Measurements from ENCODE around the gene JPT1. TPM values are rescaled to one million over a fixed set of nuclear protein-coding genes. Genes with fewer than 3 reads are reported as not detected.
A peak's percentile ranks its signal among the peaks of the same experiment; 100 is the strongest.

Gene JPT1
- total and polyA plus RNA-seq, 2 experiments from 2014 or later = 278 to 903 TPM

DNA sequence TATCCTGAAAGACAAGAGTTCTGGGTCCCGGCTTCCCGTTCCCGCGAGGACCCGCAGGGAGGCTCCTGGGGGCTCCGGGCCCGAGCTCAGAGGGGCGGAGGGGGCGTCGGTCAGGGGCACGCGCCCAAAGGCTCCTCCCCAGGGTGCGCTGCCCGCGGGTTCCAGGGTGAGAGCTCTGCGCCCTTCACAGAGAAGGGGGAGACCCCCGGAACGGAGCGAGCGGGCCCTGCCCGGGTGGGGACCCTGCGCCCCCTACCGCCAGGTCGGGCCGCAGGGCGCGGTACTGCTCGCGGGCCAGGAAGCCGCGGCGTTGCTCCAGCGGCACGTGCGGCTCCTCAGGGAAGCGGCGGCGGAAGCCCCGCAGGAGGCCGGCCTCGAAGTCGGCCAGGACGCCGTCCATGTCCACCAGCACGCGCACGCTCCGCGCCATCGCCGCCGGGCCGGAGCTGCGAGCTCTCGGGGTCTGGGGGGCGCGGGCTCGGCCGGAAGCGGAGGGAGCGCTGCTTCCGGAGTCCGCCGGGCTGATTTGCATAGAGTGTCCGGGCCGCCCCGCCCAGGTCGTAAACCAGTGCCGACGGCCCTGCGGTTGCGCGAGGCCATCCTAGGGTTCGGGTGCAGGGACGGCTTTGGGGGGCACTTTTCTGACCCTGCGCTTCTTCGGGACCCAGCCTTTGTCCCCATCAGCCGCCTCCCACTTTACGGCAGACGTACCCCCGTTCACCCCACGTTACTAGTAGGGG is 22.9 kb downstream of the JPT1 start, which contains the start of gene NT5C:
NT5C (minus strand) TSS at position 465 of the 740 bp plus-strand sequence; CDS start at position 430, 35 bp downstream.
- peak within 1 kb of the TSS; percentile 96 for H3K4me2 ChIP-seq
- H3K4me3 ChIP-seq = peak within 1 kb of the TSS; percentile 95
- peak within 1 kb of the TSS; percentile 92 for H3K27ac ChIP-seq (ENCODE audit: low read depth)
- Mint-ChIP-seq H3K4me1 (peaks cover 10% of the 10 kb centered on the region), H3K9me3 (no peaks in the 10 kb centered on the region), H3K27ac (peak within 1 kb of the TSS; percentile 94), H3K36me3 (ENCODE audit: low read depth) (peaks cover 37% of the 10 kb centered on the region), H3K27me3 (ENCODE audit: insufficient read depth, low read depth, poor library complexity) (peaks cover 30% of the 10 kb centered on the region), H3K4me3 (peak within 1 kb of the TSS; percentile 91)
- peaks cover 60% of the 10 kb centered on the region for H3F3A ChIP-seq (replicated peaks; ENCODE audit: low read depth)
- peaks cover 14% of the 10 kb centered on the region for H3K4me1 ChIP-seq (ENCODE audit: insufficient read depth)
- peak; percentile 96 for DNase-seq (ENCODE audit: low spot score)
- H3K36me3 ChIP-seq (ENCODE audit: insufficient read depth) = peaks cover 13% of the 10 kb centered on the region; the same call in 1 of the 2 replicates
- H2AFZ ChIP-seq = peak within 1 kb of the TSS; percentile 60; the same call in 1 of the 2 replicates
- no peaks in the 10 kb centered on the region for H3K27me3 ChIP-seq (ENCODE audit: insufficient read depth)
- peaks cover 9% of the 10 kb centered on the region; the same call in 1 of the 2 replicates for H4K20me1 ChIP-seq (replicated peaks; ENCODE audit: insufficient read depth)
- peaks cover 7% of the 10 kb centered on the region for H3K79me2 ChIP-seq (replicated peaks; ENCODE audit: insufficient read depth)
- peak; percentile 84 for ATAC-seq
- H3K9me2 ChIP-seq (ENCODE audit: insufficient read depth) = no peaks in the 10 kb centered on the region
- TF ChIP-seq CTCF (conservative IDR thresholded peaks at IDR 0.05; ENCODE audit: low read depth in 2 of 2) = peak; percentile 58 to 73
- TF ChIP-seq POLR2AphosphoS5 (IDR thresholded peaks at IDR 0.05; ENCODE audit: low read depth) = peak; percentile 90
- TF ChIP-seq, protein P1, sequence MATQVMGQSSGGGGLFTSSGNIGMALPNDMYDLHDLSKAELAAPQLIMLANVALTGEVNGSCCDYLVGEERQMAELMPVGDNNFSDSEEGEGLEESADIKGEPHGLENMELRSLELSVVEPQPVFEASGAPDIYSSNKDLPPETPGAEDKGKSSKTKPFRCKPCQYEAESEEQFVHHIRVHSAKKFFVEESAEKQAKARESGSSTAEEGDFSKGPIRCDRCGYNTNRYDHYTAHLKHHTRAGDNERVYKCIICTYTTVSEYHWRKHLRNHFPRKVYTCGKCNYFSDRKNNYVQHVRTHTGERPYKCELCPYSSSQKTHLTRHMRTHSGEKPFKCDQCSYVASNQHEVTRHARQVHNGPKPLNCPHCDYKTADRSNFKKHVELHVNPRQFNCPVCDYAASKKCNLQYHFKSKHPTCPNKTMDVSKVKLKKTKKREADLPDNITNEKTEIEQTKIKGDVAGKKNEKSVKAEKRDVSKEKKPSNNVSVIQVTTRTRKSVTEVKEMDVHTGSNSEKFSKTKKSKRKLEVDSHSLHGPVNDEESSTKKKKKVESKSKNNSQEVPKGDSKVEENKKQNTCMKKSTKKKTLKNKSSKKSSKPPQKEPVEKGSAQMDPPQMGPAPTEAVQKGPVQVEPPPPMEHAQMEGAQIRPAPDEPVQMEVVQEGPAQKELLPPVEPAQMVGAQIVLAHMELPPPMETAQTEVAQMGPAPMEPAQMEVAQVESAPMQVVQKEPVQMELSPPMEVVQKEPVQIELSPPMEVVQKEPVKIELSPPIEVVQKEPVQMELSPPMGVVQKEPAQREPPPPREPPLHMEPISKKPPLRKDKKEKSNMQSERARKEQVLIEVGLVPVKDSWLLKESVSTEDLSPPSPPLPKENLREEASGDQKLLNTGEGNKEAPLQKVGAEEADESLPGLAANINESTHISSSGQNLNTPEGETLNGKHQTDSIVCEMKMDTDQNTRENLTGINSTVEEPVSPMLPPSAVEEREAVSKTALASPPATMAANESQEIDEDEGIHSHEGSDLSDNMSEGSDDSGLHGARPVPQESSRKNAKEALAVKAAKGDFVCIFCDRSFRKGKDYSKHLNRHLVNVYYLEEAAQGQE (IDR thresholded peaks at IDR 0.05; ENCODE audit: unreplicated experiment) = no peak

GRCh38 chr17:75130632-75131277 is 23.6 kb downstream of the JPT1 start:
- peak; percentile 68 to 78 for TF ChIP-seq CTCF (conservative IDR thresholded peaks at IDR 0.05; ENCODE audit: low read depth in 2 of 2)
- TF ChIP-seq, protein P2, sequence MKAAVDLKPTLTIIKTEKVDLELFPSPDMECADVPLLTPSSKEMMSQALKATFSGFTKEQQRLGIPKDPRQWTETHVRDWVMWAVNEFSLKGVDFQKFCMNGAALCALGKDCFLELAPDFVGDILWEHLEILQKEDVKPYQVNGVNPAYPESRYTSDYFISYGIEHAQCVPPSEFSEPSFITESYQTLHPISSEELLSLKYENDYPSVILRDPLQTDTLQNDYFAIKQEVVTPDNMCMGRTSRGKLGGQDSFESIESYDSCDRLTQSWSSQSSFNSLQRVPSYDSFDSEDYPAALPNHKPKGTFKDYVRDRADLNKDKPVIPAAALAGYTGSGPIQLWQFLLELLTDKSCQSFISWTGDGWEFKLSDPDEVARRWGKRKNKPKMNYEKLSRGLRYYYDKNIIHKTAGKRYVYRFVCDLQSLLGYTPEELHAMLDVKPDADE (IDR thresholded peaks at IDR 0.05) = no peak
- H3K4me1 Mint-ChIP-seq = peaks cover 13% of the 10 kb centered on the region
- Histone ChIP-seq H3F3A (replicated peaks; ENCODE audit: low read depth) (peaks cover 59% of the 10 kb centered on the region), H3K27me3 (ENCODE audit: insufficient read depth) (no peaks in the 10 kb centered on the region), H3K79me2 (replicated peaks; ENCODE audit: insufficient read depth) (peaks cover 7% of the 10 kb centered on the region), H3K27ac (ENCODE audit: low read depth) (peak overlapping the region; percentile 92), H3K36me3 (ENCODE audit: insufficient read depth) (peaks cover 6% of the 10 kb centered on the region; the same call in 1 of the 2 replicates), H3K9me2 (ENCODE audit: insufficient read depth) (no peaks in the 10 kb centered on the region), H2AFZ (peak overlapping the region; percentile 28; the same call in 1 of the 2 replicates), H3K4me1 (ENCODE audit: insufficient read depth) (peaks cover 14% of the 10 kb centered on the region), H3K4me2 (peak overlapping the region; percentile 96), H4K20me1 (replicated peaks; ENCODE audit: insufficient read depth) (peaks cover 8% of the 10 kb centered on the region; the same call in 1 of the 2 replicates), H3K4me3 (peak overlapping the region; percentile 95)
- ATAC-seq = peak; percentile 65
- H3K4me3 Mint-ChIP-seq = peak overlapping the region; percentile 91
- peak overlapping the region; percentile 90 for H3K27ac Mint-ChIP-seq
- peaks cover 30% of the 10 kb centered on the region for H3K36me3 Mint-ChIP-seq (ENCODE audit: low read depth)
- DNase-seq (ENCODE audit: low spot score) = peak; percentile 91
- peaks cover 33% of the 10 kb centered on the region for H3K27me3 Mint-ChIP-seq (ENCODE audit: insufficient read depth, low read depth, poor library complexity)
- H3K9me3 Mint-ChIP-seq = no peaks in the 10 kb centered on the region
